Cortex of kidney (tissue), 1 donor: ENCODE results near the gene PACSIN3.

Source experiments
- DNase-seq: peaks from one replicate; lab custom pipeline; 2025; lab: John Stamatoyannopoulos, UW

Gene PACSIN3

GRCh38 chr11:47152953-47153950 is 33.0 kb downstream of the PACSIN3 start:
- no peak for DNase-seq

- no peak for DNase-seq
Observed at GRCh38 chr11:47152126-47152952, 33.9 kb downstream of the PACSIN3 start.

GRCh38 chr11:47149782-47150181 is 36.5 kb downstream of the PACSIN3 start:
- no peak for DNase-seq

- no peak for DNase-seq
Observed at GRCh38 chr11:47148903-47149531, 37.2 kb downstream of the PACSIN3 start.

GRCh38 chr11:47148270-47148669 is 38.0 kb downstream of the PACSIN3 start:
- DNase-seq = no peak

GRCh38 chr11:47147681-47148080 is 38.6 kb downstream of the PACSIN3 start:
- DNase-seq = no peak

GRCh38 chr11:47147250-47147649 is 39.0 kb downstream of the PACSIN3 start:
- DNase-seq = no peak

GRCh38 chr11:47144541-47144940 is 41.7 kb downstream of the PACSIN3 start:
- no peak for DNase-seq

- no peak for DNase-seq
Observed at GRCh38 chr11:47143322-47143721, 42.9 kb downstream of the PACSIN3 start.

- no peak for DNase-seq
Observed at GRCh38 chr11:47139878-47140277, 46.4 kb downstream of the PACSIN3 start.

GRCh38 chr11:47137476-47137875 is 48.8 kb downstream of the PACSIN3 start:
- no peak for DNase-seq

- DNase-seq = no peak
Observed at GRCh38 chr11:47136921-47137320, 49.3 kb downstream of the PACSIN3 start.

- no peak for DNase-seq
Observed at GRCh38 chr11:47136327-47136726, 49.9 kb downstream of the PACSIN3 start.

GRCh38 chr11:47132981-47133380 is 53.3 kb downstream of the PACSIN3 start:
- DNase-seq = no peak

- DNase-seq = no peak
Observed at GRCh38 chr11:47132490-47132889, 53.7 kb downstream of the PACSIN3 start.

GRCh38 chr11:47131136-47131535 is 55.1 kb downstream of the PACSIN3 start:
- DNase-seq = no peak

- no peak for DNase-seq
Observed at GRCh38 chr11:47130543-47130942, 55.7 kb downstream of the PACSIN3 start.
